Erythroblast (primary cell): Measurements from ENCODE around the gene SSBP4.

ENCODE experiments used
- GATA1 ChIP-seq: IDR thresholded peaks from 2 replicates; pipeline ENCODE4 v1.6.1; 2011; ENCODE audit warnings: low read depth, mild to moderate bottlenecking, control low read depth, low read length, moderate library complexity
- POLR2A ChIP-seq: IDR thresholded peaks from 2 replicates; pipeline ENCODE4 v1.6.1; 2011; ENCODE audit warnings: mild to moderate bottlenecking, low read length

- TF ChIP-seq POLR2A (no peak), GATA1 (no peak)
These were observed 45.7 kb upstream of the SSBP4 start for GRCh38 chr19:18373407-18373891.
